CD14-positive monocyte (primary cell): ENCODE results near the gene ASTN2. TPM values are rescaled to one million over a fixed set of nuclear protein-coding genes. Genes with fewer than 3 reads are reported as not detected.

Experiments used
- DNase-seq, 3 donors: peaks; one replicate each; pipeline ENCODE4 v3.0.0-alpha.2; 2011 to 2022
- H2AFZ ChIP-seq: 2 replicates; pipeline ENCODE4 v1.6.0; 2012; ENCODE audit warnings: mild to moderate bottlenecking, low read depth, low read length, inconsistent platforms; ENCODE audit not compliant: insufficient read depth, poor library complexity, severe bottlenecking
- H3K27ac ChIP-seq, 2 donors: 1 replicate in 1 of 2; 2 replicates in 1 of 2; pipeline ENCODE4 v1.5.1; 2012 to 2013; ENCODE audit warnings: low read length in 2 of 2, control low read depth in 1 of 2, inconsistent platforms in 1 of 2, low read depth in 1 of 2, mild to moderate bottlenecking in 1 of 2
- H3K27me3 ChIP-seq, 2 donors: one replicate each; pipeline versions ENCODE4 v1.6.0 to v1.6.1; 2011 to 2013; ENCODE audit warnings: low read length in 2 of 2; ENCODE audit not compliant: control insufficient read depth in 2 of 2, insufficient read depth in 2 of 2
- H3K36me3 ChIP-seq, 2 donors: replicated peaks in 1 of 2; 1 replicate in 1 of 2; 2 replicates in 1 of 2; pipeline versions ENCODE4 v1.5.1 to v1.6.1; 2012 to 2013; ENCODE audit warnings: low read length in 2 of 2, control low read depth in 1 of 2, inconsistent platforms in 1 of 2, mild to moderate bottlenecking in 1 of 2; ENCODE audit not compliant: insufficient read depth in 2 of 2, control insufficient read depth in 1 of 2
- H3K4me1 ChIP-seq, 2 donors: 1 replicate in 1 of 2; 2 replicates in 1 of 2; pipeline versions ENCODE4 v1.5.1 to v1.6.1; 2012 to 2013; ENCODE audit warnings: low read length in 2 of 2, control low read depth in 1 of 2, inconsistent platforms in 1 of 2, mild to moderate bottlenecking in 1 of 2, moderate library complexity in 1 of 2; ENCODE audit not compliant: insufficient read depth in 2 of 2, control insufficient read depth in 1 of 2
- H3K4me2 ChIP-seq: replicated peaks from 2 replicates; pipeline ENCODE3; 2012; ENCODE audit warnings: low read length, moderate library complexity, mild to moderate bottlenecking; ENCODE audit not compliant: poor library complexity, severe bottlenecking; ENCODE audit errors: extremely low read depth
- H3K4me3 ChIP-seq, 3 experiments: fragments of 200-600 bp in 1 of 3; sonication (generic) in 1 of 3; replicated peaks in 1 of 3; 1 replicate in 2 of 3; 2 replicates in 1 of 3; pipeline ENCODE4 v1.5.1; 2011 to 2013; ENCODE audit warnings: low read length in 3 of 3, mild to moderate bottlenecking in 3 of 3, control low read depth in 2 of 3, low read depth in 2 of 3, inconsistent platforms in 1 of 3, moderate library complexity in 1 of 3
- H3K79me2 ChIP-seq: 2 replicates; pipeline ENCODE4 v1.6.0; 2012; ENCODE audit warnings: mild to moderate bottlenecking, control low read depth, inconsistent platforms, low read length, moderate library complexity; ENCODE audit not compliant: insufficient read depth
- H3K9ac ChIP-seq: 2 replicates; pipeline ENCODE4 v1.6.0; 2017; ENCODE audit warnings: low read length, mild to moderate bottlenecking; ENCODE audit not compliant: insufficient read depth, poor library complexity, severe bottlenecking
- H3K9me3 ChIP-seq, 2 donors: replicated peaks in 1 of 2; 1 replicate in 1 of 2; 2 replicates in 1 of 2; pipeline versions ENCODE4 v1.5.1 to v1.6.1; 2012 to 2013; ENCODE audit warnings: low read length in 2 of 2, control low read depth in 1 of 2; ENCODE audit not compliant: control insufficient read depth in 1 of 2, insufficient read depth in 1 of 2
- H4K20me1 ChIP-seq: 2 replicates; pipeline ENCODE4 v1.6.0; 2012; ENCODE audit warnings: mild to moderate bottlenecking, low read length, control low read depth, moderate library complexity; ENCODE audit not compliant: insufficient read depth
- H3K27ac Mint-ChIP-seq, 7 donors: one replicate each; pipeline ENCODE4 v1.8.0; 2020; ENCODE audit warnings: mild to moderate bottlenecking in 7 of 7, mixed read lengths in 7 of 7, moderate library complexity in 6 of 7, inconsistent platforms in 2 of 7
- H3K27me3 Mint-ChIP-seq, 3 donors: one replicate each; pipeline ENCODE4 v1.8.0; 2021 to 2022; ENCODE audit warnings: low read depth in 3 of 3, mild to moderate bottlenecking in 3 of 3, mixed read lengths in 3 of 3, moderate library complexity in 3 of 3, inconsistent platforms in 1 of 3
- H3K36me3 Mint-ChIP-seq, 2 donors: one replicate each; pipeline ENCODE4 v1.8.0; 2020; ENCODE audit warnings: mixed read lengths in 2 of 2, inconsistent platforms in 1 of 2, mild to moderate bottlenecking in 1 of 2
- H3K4me1 Mint-ChIP-seq: one replicate; pipeline ENCODE4 v1.8.0; 2020; ENCODE audit warnings: mild to moderate bottlenecking, mixed read lengths
- H3K4me3 Mint-ChIP-seq, 2 donors: one replicate each; pipeline ENCODE4 v1.8.0; 2020; ENCODE audit warnings: mild to moderate bottlenecking in 2 of 2, mixed read lengths in 2 of 2, moderate library complexity in 1 of 2
- H3K9me3 Mint-ChIP-seq, 7 donors: one replicate each; pipeline ENCODE4 v1.8.0; 2020 to 2022; ENCODE audit warnings: mixed read lengths in 7 of 7, mild to moderate bottlenecking in 6 of 7, moderate library complexity in 6 of 7, inconsistent platforms in 2 of 7
- CTCF ChIP-seq: fragments of 200-600 bp; IDR thresholded peaks from one replicate; pipeline ENCODE4 v1.8.0; 2022; ENCODE audit warnings: antibody characterized with exemption, mild to moderate bottlenecking
- WGBS: methylation state at CpG from one replicate; pipeline ENCODE4 v1.1.5; 2013; ENCODE audit warnings: missing lambda C conversion rate; ENCODE audit not compliant: insufficient coverage; 5-methylcytosine and 5-hydroxymethylcytosine counted together
- intact Hi-C, 2 donors: fragments of 100-400 bp; cut with micrococcal nuclease; formaldehyde crosslinking; loops; one replicate each; pipeline versions ENCODE4 v1.15.0 to v1.15.1; 2023
- polyA plus RNA-seq, 3 donors: library from polyadenylated mRNA; depleted of rRNA in 1 of 3; unstranded in 2 of 3; stranded (reverse) in 1 of 3; fragments of 300-500 nt in 2 of 3; fragments of >200 nt in 1 of 3; fragmentation: Illumina TruSeq in 2 of 3; gene quantifications; 1 replicate in 2 of 3; 2 replicates in 1 of 3; pipeline ENCODE4 v1.2.3, GENCODE V29; 2012 to 2021

ASTN2 gene
- polyA plus RNA-seq, 3 donors = not detected

- no peaks in the 10 kb centered on the region for H4K20me1 ChIP-seq
- no peak overlapping the region for H2AFZ ChIP-seq
- Mint-ChIP-seq H3K36me3 (no peaks in the 10 kb centered on the region), H3K4me3 (no peak overlapping the region), H3K27ac (no peak overlapping the region), H3K27me3 (peaks cover 0 to 4% (median 1%) of the 10 kb centered on the region in 3 donors), H3K9me3 (peaks cover 0 to 4% (median 0%) of the 10 kb centered on the region in 7 donors), H3K4me1 (no peaks in the 10 kb centered on the region)
- DNase-seq = no peak
- H3K4me2 ChIP-seq = no peak overlapping the region
- H3K27ac ChIP-seq = no peak overlapping the region
- no peak overlapping the region for H3K4me3 ChIP-seq
- no peaks in the 10 kb centered on the region for H3K36me3 ChIP-seq
- no peak for TF ChIP-seq CTCF
- no peak overlapping the region for H3K9ac ChIP-seq
- WGBS = 80% methylated on average over 1 of the region's 4 CpGs
- H3K79me2 ChIP-seq = no peaks in the 10 kb centered on the region
- no peaks in the 10 kb centered on the region for H3K27me3 ChIP-seq
- no peaks in the 10 kb centered on the region for H3K9me3 ChIP-seq
- intact Hi-C loops = no loop called here
- no peaks in the 10 kb centered on the region for H3K4me1 ChIP-seq
Measured at GRCh38 chr9:117462861-117463260, 48.0 kb upstream of the ASTN2 start.

- Mint-ChIP-seq H3K4me3 (no peak overlapping the region), H3K36me3 (no peaks in the 10 kb centered on the region), H3K27ac (no peak overlapping the region), H3K4me1 (no peaks in the 10 kb centered on the region), H3K9me3 (peaks cover 0 to 4% (median 0%) of the 10 kb centered on the region in 7 donors), H3K27me3 (peaks cover 0 to 4% (median 1%) of the 10 kb centered on the region in 3 donors)
- no peak for TF ChIP-seq CTCF
- no peak overlapping the region for H2AFZ ChIP-seq
- no peaks in the 10 kb centered on the region for H3K27me3 ChIP-seq
- intact Hi-C loops = no loop called here
- no peaks in the 10 kb centered on the region for H4K20me1 ChIP-seq
- H3K4me2 ChIP-seq = no peak overlapping the region
- H3K36me3 ChIP-seq = no peaks in the 10 kb centered on the region
- no peaks in the 10 kb centered on the region for H3K79me2 ChIP-seq
- WGBS = 83% methylated on average over 2 of the region's 3 CpGs
- no peak overlapping the region for H3K4me3 ChIP-seq
- H3K4me1 ChIP-seq = no peaks in the 10 kb centered on the region
- no peak for DNase-seq
- H3K9ac ChIP-seq = no peak overlapping the region
- no peaks in the 10 kb centered on the region for H3K9me3 ChIP-seq
- H3K27ac ChIP-seq = no peak overlapping the region
Measured at GRCh38 chr9:117461386-117461785, 46.5 kb upstream of the ASTN2 start.
